Activated naive CD8-positive, alpha-beta T cell (primary cell): ENCODE data around the gene ATXN10.
A peak's percentile ranks its signal among the peaks of the same experiment; 100 is the strongest.
"Not testable (repeated sequence)": the region's sequence is repeated elsewhere in the genome, so short reads cannot be mapped to it uniquely, and the experiment has no call there.

Source experiments
- H3K27ac Mint-ChIP-seq: one replicate; pipeline ENCODE4 v1.8.0; 2021; ENCODE audit warnings: mixed read lengths
- H3K27me3 Mint-ChIP-seq: one replicate; pipeline ENCODE4 v1.8.0; 2021; ENCODE audit warnings: mixed read lengths
- H3K36me3 Mint-ChIP-seq: one replicate; pipeline ENCODE4 v1.8.0; 2021; ENCODE audit warnings: mixed read lengths
- H3K4me1 Mint-ChIP-seq: one replicate; pipeline ENCODE4 v1.8.0; 2021; ENCODE audit warnings: low read depth, mixed read lengths
- H3K4me3 Mint-ChIP-seq: one replicate; pipeline ENCODE4 v1.8.0; 2021; ENCODE audit warnings: mild to moderate bottlenecking, mixed read lengths
- H3K9me3 Mint-ChIP-seq: one replicate; pipeline ENCODE4 v1.8.0; 2021; ENCODE audit warnings: low read depth, mixed read lengths

Gene ATXN10

DNA sequence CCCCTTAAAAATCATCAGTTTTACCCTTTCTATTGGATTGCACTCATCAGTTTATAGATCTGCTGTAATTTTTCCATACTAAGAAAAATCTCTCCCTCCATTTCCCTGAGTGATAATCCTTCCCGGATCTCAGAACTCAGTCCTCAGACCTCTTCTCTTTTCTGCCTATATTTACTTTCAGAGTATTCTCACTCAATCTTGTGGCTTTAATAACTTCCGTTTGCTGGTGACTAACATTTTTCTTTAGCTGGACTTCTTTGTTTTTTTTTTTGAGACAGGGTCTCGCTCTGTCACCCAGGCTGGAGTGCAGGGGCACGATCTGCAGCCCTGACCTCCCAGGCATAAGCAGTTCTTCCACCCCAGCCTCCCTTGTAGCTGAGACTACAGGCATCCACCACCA is 10.4 kb downstream of the ATXN10 start:
- Mint-ChIP-seq H3K9me3 (no peaks in the 10 kb centered on the region), H3K27ac (no peak overlapping the region), H3K36me3 (peaks cover 3% of the 10 kb centered on the region), H3K27me3 (no peaks in the 10 kb centered on the region), H3K4me1 (peaks cover 29% of the 10 kb centered on the region), H3K4me3 (no peak overlapping the region)

DNA sequence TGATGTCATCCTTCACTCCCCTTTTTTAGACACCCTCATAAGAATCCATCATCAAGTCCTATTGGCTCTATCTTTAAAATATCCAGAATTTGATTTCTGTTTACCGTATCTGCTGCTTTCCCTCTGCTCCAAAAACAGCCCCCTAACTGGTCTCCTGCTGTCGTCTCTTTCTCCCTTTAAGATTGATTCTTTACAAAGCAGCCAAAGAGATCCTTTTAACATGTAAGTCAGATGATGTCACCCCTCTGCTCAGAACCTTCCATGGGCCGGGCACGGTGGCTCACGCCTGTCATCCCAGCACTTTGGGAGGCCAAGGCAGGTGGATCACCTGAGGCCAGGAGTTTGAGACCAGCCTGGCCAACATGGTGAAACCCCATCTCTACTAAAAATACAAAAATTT is 11.1 kb downstream of the ATXN10 start:
- H3K4me3 Mint-ChIP-seq, H3K9me3 Mint-ChIP-seq, H3K36me3 Mint-ChIP-seq, H3K27me3 Mint-ChIP-seq, H3K27ac Mint-ChIP-seq: not testable (repeated sequence)
- peaks cover 27% of the 10 kb centered on the region for H3K4me1 Mint-ChIP-seq

DNA sequence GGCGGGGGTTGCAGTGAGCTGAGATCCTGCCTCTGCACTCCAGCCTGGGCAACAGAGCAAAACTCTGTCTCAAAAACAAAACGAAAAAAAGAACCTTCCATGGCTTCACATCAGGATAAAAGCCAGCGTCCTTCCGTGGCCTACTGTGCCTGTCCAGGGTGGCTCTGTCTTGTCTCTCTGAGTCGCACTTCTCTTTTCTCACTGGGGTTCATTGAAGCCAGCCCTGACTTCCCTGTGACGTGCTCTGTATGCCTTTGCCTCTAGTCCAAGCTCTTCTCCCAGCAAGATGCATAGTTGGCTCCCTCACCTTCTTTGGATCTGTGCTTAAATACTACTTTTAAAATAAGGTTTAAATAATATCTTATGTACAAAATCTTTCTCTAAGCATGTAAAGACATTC is 11.6 kb downstream of the ATXN10 start:
- no peaks in the 10 kb centered on the region for H3K9me3 Mint-ChIP-seq
- no peak overlapping the region for H3K4me3 Mint-ChIP-seq
- H3K36me3 Mint-ChIP-seq: peaks cover 2% of the 10 kb centered on the region
- H3K27me3 Mint-ChIP-seq: no peaks in the 10 kb centered on the region
- peaks cover 30% of the 10 kb centered on the region for H3K4me1 Mint-ChIP-seq
- no peak overlapping the region for H3K27ac Mint-ChIP-seq

DNA sequence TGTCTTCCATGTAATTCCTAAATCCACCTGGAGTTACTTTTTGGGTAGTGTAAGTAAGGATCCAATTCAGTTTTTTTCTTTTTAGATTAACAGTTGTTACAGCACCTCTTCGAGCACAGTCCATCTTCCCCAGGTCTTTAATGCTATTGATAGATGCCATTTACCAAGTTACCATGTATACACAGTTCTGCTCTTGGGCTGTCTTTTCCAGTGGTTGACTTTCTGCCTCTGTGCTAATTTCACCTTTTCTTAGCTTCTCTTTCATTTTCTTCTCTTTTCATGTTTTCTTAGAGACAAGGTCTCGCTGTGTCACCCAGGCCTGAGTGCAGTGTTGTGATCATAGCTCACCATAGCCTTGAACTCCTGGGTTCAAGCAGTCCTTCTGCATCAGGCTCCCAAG is 12.0 kb downstream of the ATXN10 start:
- Mint-ChIP-seq H3K4me1 (peaks cover 31% of the 10 kb centered on the region), H3K9me3 (no peaks in the 10 kb centered on the region), H3K27me3 (no peaks in the 10 kb centered on the region), H3K27ac (no peak overlapping the region), H3K36me3 (peaks cover 2% of the 10 kb centered on the region), H3K4me3 (no peak overlapping the region)

DNA sequence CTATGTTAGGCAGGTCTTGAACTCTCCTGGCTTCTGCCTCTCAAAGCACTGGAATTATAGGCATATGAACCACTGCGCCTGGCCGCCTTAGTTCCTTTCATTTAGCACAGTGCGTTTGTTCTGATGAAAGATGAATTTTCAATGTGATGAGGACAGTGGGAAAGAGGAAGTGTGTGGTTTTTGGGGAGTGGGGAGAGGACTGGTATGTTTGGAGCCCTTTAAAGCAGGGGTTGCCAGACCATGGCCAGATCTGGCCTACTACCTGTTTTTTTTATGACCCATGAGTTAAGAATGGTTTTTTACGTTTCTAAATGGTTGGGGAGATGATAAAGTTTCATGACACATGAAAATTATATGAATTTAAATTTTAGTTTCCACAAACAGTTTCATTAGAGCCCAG is 12.5 kb downstream of the ATXN10 start:
- Mint-ChIP-seq H3K36me3 (peaks cover 2% of the 10 kb centered on the region), H3K27ac (no peak overlapping the region), H3K9me3 (no peaks in the 10 kb centered on the region), H3K4me1 (peaks cover 33% of the 10 kb centered on the region), H3K27me3 (no peaks in the 10 kb centered on the region), H3K4me3 (no peak overlapping the region)

DNA sequence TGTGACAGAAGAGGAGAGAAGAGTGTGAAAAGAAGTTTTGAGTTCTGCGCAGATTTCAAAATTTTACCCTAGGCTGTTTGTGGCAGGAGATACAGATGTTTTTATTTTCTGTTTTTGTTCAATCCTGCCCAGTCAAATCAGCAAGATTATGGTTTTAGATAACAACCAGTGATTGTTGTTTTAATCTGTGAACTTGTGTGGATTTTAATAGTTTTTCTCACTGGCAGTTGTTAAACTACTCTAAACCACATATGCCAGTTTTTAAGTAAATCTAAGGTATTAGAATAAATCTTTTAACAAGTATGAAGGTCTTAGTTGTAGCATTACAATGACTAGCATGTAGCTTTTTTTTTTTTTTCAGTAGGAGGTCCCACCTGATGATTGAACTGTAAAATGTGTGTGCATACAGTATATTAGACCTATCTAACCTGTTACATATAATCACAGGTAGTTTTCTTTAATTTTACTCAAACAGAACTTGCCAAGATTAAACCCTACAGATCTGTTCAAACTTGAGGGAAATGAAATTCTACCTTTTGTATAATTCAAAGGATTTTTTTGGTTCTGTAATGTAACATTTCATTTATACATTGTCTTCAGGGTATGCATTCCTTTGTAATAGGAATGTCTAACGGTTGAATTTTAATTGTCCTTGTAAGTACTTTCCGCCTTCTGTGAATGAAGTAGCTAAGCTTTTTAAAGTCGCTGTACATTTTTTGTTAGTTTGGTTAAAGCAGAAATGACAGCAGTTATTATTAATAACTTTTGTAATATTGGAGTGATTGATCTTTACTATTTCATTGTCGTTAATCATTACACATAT is 13.3 kb downstream of the ATXN10 start:
- peaks cover 38% of the 10 kb centered on the region for H3K4me1 Mint-ChIP-seq
- no peaks in the 10 kb centered on the region for H3K27me3 Mint-ChIP-seq
- H3K9me3 Mint-ChIP-seq: no peaks in the 10 kb centered on the region
- H3K27ac Mint-ChIP-seq: no peak overlapping the region
- no peak overlapping the region for H3K4me3 Mint-ChIP-seq
- no peaks in the 10 kb centered on the region for H3K36me3 Mint-ChIP-seq

DNA sequence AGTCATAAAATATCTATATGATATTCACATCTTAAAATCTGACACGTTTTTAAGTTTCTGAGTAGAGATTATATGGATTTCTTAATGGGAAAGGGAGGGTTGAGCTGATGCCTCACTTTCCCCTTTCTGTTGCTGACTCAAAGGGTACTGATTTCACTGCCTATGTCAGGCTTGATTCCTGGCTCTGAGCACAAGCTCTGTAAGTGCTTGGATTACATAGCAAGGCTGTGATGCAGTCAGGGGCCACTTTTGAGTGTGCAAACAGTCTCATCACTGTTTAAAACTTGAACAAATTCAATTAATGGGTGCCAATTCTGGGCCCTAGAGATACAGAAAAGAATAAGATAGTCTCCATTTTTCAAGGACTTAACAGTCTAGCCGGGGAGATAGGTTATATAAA is 14.4 kb downstream of the ATXN10 start:
- Mint-ChIP-seq H3K36me3 (no peaks in the 10 kb centered on the region), H3K4me3 (no peak overlapping the region), H3K27ac (no peak overlapping the region), H3K4me1 (peaks cover 46% of the 10 kb centered on the region), H3K27me3 (no peaks in the 10 kb centered on the region), H3K9me3 (no peaks in the 10 kb centered on the region)

DNA sequence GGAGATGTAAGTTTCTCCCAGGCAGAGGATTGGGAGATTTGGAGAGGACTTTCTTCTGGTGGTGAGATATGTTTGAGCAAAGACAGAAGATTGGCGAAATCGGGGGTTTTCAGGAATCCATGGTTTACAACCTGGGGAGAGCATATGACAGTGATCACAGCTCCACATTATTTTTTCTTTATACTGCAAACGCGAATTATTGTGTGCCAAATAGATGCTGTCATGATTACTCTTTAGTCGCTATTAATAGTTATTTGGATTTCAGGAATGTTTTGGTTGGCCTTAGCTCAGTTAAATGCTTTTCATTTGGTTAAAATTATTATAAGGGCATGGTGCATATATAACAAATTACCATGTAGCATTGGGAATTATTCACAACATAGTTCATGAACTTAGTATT is 15.2 kb downstream of the ATXN10 start:
- peaks cover 46% of the 10 kb centered on the region for H3K4me1 Mint-ChIP-seq
- no peaks in the 10 kb centered on the region for H3K9me3 Mint-ChIP-seq
- no peaks in the 10 kb centered on the region for H3K36me3 Mint-ChIP-seq
- H3K27me3 Mint-ChIP-seq: no peaks in the 10 kb centered on the region
- H3K27ac Mint-ChIP-seq: no peak overlapping the region
- no peak overlapping the region for H3K4me3 Mint-ChIP-seq

DNA sequence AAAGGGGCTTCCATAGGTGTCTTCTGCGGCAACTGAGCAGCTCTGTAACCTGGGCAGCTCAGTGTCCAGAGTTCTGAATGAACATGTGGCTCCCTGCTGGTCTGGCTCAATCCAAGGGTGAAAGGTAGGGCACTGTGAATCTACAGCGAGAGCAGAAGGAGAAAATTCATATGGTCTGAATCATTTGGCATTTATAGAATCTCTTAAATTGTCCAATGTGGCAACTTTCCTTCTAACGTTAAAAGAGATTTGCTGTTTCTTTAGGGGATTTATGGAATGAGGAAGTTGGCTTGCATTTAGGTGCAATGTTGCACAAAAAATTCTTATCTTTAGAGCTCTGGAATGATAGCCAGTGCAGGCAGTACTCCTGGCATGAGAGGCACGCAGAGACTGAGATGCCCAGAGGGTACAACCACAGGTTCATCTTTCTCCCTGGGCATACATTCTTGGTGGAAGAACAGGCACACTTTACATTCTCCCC is 17.0 kb downstream of the ATXN10 start:
- Mint-ChIP-seq H3K27me3 (no peaks in the 10 kb centered on the region), H3K27ac (peak overlapping the region; percentile 13), H3K4me3 (no peak overlapping the region), H3K9me3 (no peaks in the 10 kb centered on the region), H3K4me1 (peaks cover 46% of the 10 kb centered on the region), H3K36me3 (peaks cover 4% of the 10 kb centered on the region)

DNA sequence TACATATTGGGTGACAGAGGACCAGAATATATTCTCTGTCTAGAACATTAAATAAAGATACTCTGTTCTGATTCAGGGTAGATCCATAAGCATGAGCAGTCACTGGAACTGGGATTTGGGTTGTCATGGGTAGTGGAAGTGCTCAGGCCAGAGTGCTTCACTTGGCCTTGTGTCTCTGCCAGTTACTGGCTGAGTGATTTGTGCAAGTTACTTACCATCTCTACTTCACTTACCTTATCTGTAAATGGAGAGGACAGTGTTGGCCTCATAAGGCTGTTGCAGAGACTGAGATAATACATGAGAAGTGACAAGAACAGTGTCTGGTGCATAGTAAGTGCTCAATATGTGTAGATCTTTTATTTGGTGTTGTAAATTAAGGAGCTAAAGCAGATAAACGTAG is 17.6 kb downstream of the ATXN10 start:
- Mint-ChIP-seq H3K4me3 (no peak overlapping the region), H3K4me1 (peaks cover 46% of the 10 kb centered on the region), H3K9me3 (no peaks in the 10 kb centered on the region), H3K27me3 (no peaks in the 10 kb centered on the region), H3K36me3 (peaks cover 4% of the 10 kb centered on the region), H3K27ac (no peak overlapping the region)

DNA sequence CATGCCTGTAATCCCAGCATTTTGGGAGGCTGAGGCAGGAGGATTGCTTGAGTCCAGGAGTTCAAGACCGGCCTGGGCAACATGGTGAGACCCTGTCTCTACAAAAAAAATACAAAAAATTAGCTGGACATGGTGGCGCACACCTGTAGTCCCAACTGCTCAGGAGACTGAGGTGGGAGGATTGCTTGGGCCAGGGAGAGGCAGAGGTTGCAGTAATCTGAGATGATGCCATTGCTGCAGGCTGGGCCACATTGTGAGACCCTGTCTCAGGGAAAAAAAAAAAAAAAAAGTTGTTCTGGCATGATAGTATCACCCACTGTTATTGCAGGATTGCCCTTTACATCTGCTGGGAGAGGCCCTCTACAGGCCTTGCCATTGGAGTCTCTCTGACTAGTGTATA is 18.4 kb downstream of the ATXN10 start:
- peaks cover 46% of the 10 kb centered on the region for H3K4me1 Mint-ChIP-seq
- peaks cover 4% of the 10 kb centered on the region for H3K36me3 Mint-ChIP-seq
- no peaks in the 10 kb centered on the region for H3K27me3 Mint-ChIP-seq
- no peaks in the 10 kb centered on the region for H3K9me3 Mint-ChIP-seq
- no peak overlapping the region for H3K27ac Mint-ChIP-seq
- H3K4me3 Mint-ChIP-seq: no peak overlapping the region

DNA sequence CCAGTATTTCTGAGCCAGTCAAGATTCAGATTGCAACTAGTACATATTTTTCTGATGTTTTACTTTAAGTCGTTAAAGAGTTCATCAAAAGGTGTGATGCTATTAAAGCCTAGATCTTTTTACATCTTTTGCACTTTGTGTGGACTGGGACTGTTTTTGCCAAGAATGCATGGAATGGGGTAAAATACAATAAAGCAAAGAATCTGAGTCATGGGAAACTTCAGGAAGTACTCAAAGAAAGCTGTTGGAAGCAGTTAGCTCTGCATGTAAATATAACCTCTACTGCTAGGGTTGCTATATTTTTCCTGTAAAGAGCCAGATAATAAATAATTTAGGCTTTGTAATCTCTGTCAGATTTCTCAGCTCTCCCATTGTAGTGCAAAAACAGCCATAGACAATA is 20.9 kb downstream of the ATXN10 start:
- Mint-ChIP-seq H3K9me3 (no peaks in the 10 kb centered on the region), H3K4me1 (peaks cover 30% of the 10 kb centered on the region), H3K36me3 (peaks cover 7% of the 10 kb centered on the region), H3K27me3 (no peaks in the 10 kb centered on the region), H3K27ac (no peak overlapping the region), H3K4me3 (no peak overlapping the region)

DNA sequence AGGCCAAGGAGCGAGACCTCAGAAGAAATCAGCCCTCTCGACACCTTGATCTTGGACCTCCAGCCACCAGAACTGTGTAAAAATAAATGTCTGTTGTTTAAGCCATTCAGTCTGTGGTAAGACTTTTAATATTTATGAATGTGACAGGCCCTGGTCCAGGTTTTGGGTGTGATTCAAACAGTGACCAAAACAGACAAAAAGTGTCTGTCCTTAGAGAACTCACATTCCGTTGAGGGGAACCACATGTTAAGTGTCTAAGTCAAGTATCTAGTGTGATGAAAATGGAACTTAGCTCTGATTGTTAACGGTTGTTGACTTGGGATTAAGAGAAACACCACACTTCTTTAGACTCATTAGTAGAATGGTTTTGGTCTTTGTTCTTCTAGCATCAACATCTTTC is 22.2 kb downstream of the ATXN10 start:
- Mint-ChIP-seq H3K36me3 (peaks cover 9% of the 10 kb centered on the region), H3K4me1 (peaks cover 27% of the 10 kb centered on the region), H3K27me3 (no peaks in the 10 kb centered on the region), H3K4me3 (no peak overlapping the region), H3K27ac (no peak overlapping the region), H3K9me3 (no peaks in the 10 kb centered on the region)

DNA sequence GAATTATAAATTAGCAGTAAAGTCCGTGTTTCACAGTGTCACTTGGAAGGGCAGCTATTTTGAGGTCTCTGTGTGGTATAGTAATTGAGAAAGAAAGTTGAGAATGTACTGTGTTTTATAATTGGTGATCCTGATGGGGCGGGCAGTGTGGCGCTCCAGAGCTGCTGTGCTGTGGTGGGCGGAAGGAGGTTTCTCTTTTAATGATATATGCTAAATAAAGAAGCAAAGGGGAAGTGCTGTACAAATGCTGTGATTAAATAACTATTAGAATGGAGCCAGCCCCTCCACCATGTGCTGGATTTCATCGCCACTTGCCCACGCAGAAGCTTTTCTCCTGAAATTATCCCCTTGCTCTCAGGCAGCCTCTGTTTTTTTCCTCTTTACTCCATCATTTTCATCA is 24.6 kb downstream of the ATXN10 start:
- Mint-ChIP-seq H3K27ac (no peak overlapping the region), H3K9me3 (no peaks in the 10 kb centered on the region), H3K27me3 (no peaks in the 10 kb centered on the region), H3K36me3 (peaks cover 9% of the 10 kb centered on the region), H3K4me1 (peaks cover 7% of the 10 kb centered on the region), H3K4me3 (no peak overlapping the region)

DNA sequence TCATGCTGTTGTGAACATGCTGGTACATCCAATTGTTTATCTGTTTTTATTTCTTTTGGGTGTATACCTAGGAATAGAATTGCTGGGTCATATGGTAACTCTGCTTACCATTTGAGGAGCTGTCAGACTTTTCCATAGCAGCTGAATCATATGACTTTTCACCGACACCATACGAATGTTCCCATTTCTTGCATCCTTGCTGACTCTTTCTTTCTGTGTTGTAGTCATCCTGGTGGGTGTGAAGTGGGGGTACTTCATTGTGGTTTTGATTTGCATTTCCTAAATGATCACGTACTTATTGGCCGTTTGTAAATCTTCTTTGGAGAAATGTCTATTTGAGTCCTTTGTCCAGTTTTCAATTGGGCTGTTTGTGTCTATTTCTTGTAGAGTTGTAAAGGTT is 26.5 kb downstream of the ATXN10 start:
- Mint-ChIP-seq H3K36me3 (peaks cover 17% of the 10 kb centered on the region), H3K4me1 (peaks cover 7% of the 10 kb centered on the region), H3K27me3 (no peaks in the 10 kb centered on the region), H3K27ac (no peak overlapping the region), H3K4me3 (no peak overlapping the region), H3K9me3 (no peaks in the 10 kb centered on the region)

DNA sequence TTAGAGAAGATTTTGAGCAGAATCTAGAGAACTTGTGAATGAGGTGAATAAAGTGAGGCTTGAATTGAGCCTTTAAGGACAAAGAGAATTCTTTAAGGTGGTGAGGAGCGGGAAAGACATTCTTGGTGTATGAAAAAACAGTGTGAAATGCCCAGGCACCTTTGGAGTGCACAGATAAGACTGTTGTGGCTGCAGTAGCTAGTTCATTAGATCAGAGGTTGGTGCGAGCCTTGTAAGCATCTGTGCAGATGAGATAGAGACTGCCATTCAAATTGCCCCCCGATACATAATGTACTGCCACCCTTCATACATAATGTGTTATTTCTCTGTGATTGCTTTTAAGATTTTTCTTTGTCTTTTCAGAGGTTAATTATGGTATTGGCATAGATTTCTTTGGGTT is 31.3 kb downstream of the ATXN10 start:
- H3K36me3 Mint-ChIP-seq: peaks cover 20% of the 10 kb centered on the region
- no peaks in the 10 kb centered on the region for H3K9me3 Mint-ChIP-seq
- H3K27ac Mint-ChIP-seq: no peak overlapping the region
- H3K4me1 Mint-ChIP-seq: peaks cover 10% of the 10 kb centered on the region
- no peaks in the 10 kb centered on the region for H3K27me3 Mint-ChIP-seq
- H3K4me3 Mint-ChIP-seq: no peak overlapping the region
